ENCODE measurements around the gene TMEM106B. TPM values are rescaled to one million over a fixed set of nuclear protein-coding genes. Genes with fewer than 3 reads are reported as not detected.
A peak's percentile ranks its signal among the peaks of the same experiment; 100 is the strongest.

TMEM106B gene
- total RNA-seq, 2 experiments from 2014 or later: 29.0 to 31.2 TPM

DNA sequence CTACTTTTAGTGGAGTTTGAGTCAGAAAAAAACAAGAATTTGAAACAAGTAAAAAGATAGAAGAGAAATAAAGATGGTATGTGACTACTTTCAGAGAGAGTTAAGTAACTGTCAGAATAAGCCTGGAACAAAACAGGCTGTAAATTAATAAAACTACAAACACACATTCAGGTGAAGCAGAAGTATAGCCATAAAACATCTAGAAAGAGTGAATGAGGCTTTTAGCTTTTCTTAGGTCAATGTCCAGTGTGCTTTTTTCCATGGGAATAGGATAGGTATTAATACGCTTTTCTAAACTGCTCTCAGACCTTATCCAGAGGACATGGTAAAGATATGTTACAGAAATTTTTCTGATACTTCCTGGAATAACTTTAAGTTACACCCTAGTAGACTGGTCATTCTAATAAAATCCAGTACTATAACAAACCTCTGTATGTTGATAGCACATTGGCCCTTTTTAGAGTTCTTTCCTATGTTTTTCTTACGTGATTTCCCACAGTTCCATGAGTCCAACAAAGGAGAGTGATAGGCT is 23.3 kb downstream of the TMEM106B start:
- no peak overlapping the region for H3K27ac Mint-ChIP-seq
- no peaks in the 10 kb centered on the region for H3K9me3 Mint-ChIP-seq
- ChIA-PET POLR2A (no interaction called here), CTCF (no interaction called here)
- H3K4me3 Mint-ChIP-seq: no peak overlapping the region
- no peaks in the 10 kb centered on the region for H3K27me3 Mint-ChIP-seq
- DNase-seq: no peak
- peaks cover 49% of the 10 kb centered on the region for H3K36me3 Mint-ChIP-seq (ENCODE audit: low read depth)
- H3K4me1 Mint-ChIP-seq: no peaks in the 10 kb centered on the region

DNA sequence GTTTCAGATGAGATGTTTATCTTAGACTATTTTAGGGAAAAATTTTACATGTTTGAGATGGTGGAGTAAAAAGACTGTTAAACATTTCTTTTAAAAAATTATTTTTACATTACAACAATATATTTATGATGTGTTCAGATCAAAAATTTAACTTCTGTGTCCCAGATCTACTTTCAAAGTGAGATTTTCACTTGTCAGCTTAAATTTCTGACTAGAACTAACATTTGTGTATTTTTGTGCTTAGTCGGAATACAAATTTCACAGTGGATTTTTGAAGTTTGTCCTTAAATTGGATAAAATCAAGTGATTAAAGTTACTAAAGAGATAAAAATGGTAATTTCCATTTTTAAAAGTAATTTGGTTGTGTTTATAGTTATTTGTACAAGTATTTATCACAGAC is 24.9 kb downstream of the TMEM106B start:
- Mint-ChIP-seq H3K4me3 (no peak overlapping the region), H3K4me1 (no peaks in the 10 kb centered on the region), H3K9me3 (no peaks in the 10 kb centered on the region), H3K27me3 (no peaks in the 10 kb centered on the region), H3K27ac (no peak overlapping the region), H3K36me3 (ENCODE audit: low read depth) (peaks cover 46% of the 10 kb centered on the region)
- no peak for DNase-seq
- ChIA-PET CTCF (no interaction called here), POLR2A (no interaction called here)

GRCh38 chr7:12237007-12237406 is 25.9 kb downstream of the TMEM106B start:
- no peak overlapping the region for H3K27ac Mint-ChIP-seq
- peaks cover 49% of the 10 kb centered on the region for H3K36me3 Mint-ChIP-seq (ENCODE audit: low read depth)
- CTCF ChIA-PET: no interaction called here
- no peak for DNase-seq
- no peaks in the 10 kb centered on the region for H3K4me1 Mint-ChIP-seq
- POLR2A ChIA-PET: no interaction called here
- no peak overlapping the region for H3K4me3 Mint-ChIP-seq
- no peaks in the 10 kb centered on the region for H3K27me3 Mint-ChIP-seq
- no peaks in the 10 kb centered on the region for H3K9me3 Mint-ChIP-seq

- Mint-ChIP-seq H3K4me3 (no peak overlapping the region), H3K9me3 (no peaks in the 10 kb centered on the region), H3K27ac (no peak overlapping the region), H3K36me3 (ENCODE audit: low read depth) (peaks cover 28% of the 10 kb centered on the region), H3K27me3 (no peaks in the 10 kb centered on the region), H3K4me1 (no peaks in the 10 kb centered on the region)
- POLR2A ChIA-PET: interaction anchor here (1.4 kb wide), 1 partner anchor 29 kb away, joined by 3 read pairs; the partner anchor contains the start of gene TMEM106B
- DNase-seq: no peak
- CTCF ChIA-PET: no interaction called here
These were observed 28.7 kb downstream of the TMEM106B start for GRCh38 chr7:12239806-12240205.

DNA sequence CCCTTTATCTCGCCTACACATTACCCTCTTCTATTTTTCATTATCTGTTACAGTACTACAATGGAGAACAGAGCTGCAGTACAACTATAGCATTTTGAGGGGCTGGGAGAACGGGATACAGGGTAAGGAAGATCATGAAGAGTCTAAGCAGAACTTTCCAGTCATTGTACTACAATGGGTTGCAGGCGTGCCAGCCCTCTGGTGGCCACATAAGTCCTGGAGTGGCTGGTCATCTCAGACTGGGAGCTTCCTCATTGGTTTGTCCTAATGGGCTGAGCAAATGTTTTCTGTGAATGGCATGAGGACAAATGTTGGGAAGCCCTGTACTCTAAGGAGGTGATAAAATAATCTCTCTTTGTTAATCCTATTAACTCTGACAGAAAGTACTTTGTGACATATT is 33.0 kb downstream of the TMEM106B start:
- Mint-ChIP-seq H3K27ac (no peak overlapping the region), H3K4me3 (no peak overlapping the region), H3K27me3 (no peaks in the 10 kb centered on the region), H3K9me3 (no peaks in the 10 kb centered on the region), H3K4me1 (no peaks in the 10 kb centered on the region), H3K36me3 (ENCODE audit: low read depth) (peaks cover 11% of the 10 kb centered on the region)
- DNase-seq: no peak
- CTCF ChIA-PET: no interaction called here
- POLR2A ChIA-PET: no interaction called here

DNA sequence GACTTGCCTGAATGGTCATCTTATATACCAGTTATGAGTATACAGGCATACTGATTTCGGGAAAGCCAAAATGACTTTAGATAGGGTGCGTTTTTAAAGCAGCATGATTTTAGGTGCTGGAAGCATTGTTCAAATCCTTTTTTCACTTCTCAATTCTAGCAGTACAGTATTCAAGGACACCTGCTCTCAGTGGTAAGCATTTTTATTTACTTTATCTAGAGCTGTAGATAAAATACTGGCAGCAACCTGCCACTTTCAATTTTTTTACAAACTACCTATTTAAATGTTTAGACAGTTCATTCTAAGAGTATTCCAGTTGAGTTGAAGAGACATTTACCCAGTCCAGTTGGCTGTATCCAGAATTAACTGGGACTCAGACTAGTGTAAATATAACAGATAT is 33.6 kb downstream of the TMEM106B start:
- no peaks in the 10 kb centered on the region for H3K27me3 Mint-ChIP-seq
- no peaks in the 10 kb centered on the region for H3K9me3 Mint-ChIP-seq
- DNase-seq: no peak
- CTCF ChIA-PET: no interaction called here
- no peak overlapping the region for H3K27ac Mint-ChIP-seq
- no peaks in the 10 kb centered on the region for H3K4me1 Mint-ChIP-seq
- no peak overlapping the region for H3K4me3 Mint-ChIP-seq
- peaks cover 6% of the 10 kb centered on the region for H3K36me3 Mint-ChIP-seq (ENCODE audit: low read depth)
- POLR2A ChIA-PET: no interaction called here

DNA sequence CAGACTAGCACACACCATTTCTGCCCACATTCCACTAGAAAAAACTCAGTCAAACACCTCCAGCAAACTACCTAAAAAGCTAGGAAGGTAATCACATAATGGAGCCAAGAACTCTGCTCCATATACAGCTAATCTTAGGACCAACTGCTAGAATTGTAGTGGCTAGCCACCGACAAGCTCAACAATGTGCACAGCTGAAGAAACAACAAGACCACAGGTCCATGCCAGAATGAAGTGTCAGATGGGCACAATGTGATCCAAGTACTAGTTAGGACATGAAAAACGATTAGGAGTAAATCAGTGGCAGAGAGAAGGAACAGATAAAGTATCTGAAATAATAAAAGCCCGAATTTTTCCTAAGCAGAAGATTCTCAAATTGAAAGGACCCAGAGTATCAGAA is 38.6 kb downstream of the TMEM106B start:
- H3K4me1 Mint-ChIP-seq: no peaks in the 10 kb centered on the region
- H3K27ac Mint-ChIP-seq: no peak overlapping the region
- no peak overlapping the region for H3K4me3 Mint-ChIP-seq
- CTCF ChIA-PET: no interaction called here
- peaks cover 13% of the 10 kb centered on the region for H3K9me3 Mint-ChIP-seq
- POLR2A ChIA-PET: no interaction called here
- H3K27me3 Mint-ChIP-seq: peaks cover 11% of the 10 kb centered on the region
- peaks cover 17% of the 10 kb centered on the region for H3K36me3 Mint-ChIP-seq (ENCODE audit: low read depth)
- no peak for DNase-seq

- Mint-ChIP-seq H3K27ac (no peak overlapping the region), H3K36me3 (ENCODE audit: low read depth) (peaks cover 17% of the 10 kb centered on the region), H3K4me3 (no peak overlapping the region), H3K4me1 (no peaks in the 10 kb centered on the region), H3K9me3 (peaks cover 13% of the 10 kb centered on the region), H3K27me3 (peaks cover 11% of the 10 kb centered on the region)
- DNase-seq: no peak
- ChIA-PET CTCF (no interaction called here), POLR2A (no interaction called here)
These were observed 39.1 kb downstream of the TMEM106B start for GRCh38 chr7:12250232-12250631.

DNA sequence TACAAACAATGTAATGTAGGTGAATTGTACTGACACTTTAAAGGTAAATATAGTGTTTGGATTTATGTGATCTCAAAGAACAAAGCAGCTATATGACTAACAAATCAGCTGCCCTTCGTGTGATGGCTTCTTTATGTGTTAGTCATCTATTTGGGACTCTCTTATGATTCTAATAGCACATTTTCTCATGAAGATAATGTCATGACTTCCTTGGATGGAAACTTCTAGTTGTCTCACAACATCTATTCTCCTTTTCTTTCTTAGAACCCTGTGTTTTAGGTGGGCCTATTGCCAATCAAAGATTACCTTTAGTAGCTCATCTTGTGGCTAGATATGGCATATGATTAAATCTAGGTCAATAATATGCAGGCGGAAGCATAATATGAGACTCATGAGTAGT is 45.0 kb downstream of the TMEM106B start:
- Mint-ChIP-seq H3K9me3 (peaks cover 11% of the 10 kb centered on the region), H3K4me1 (peaks cover 6% of the 10 kb centered on the region), H3K36me3 (ENCODE audit: low read depth) (peaks cover 21% of the 10 kb centered on the region), H3K4me3 (no peak overlapping the region), H3K27ac (no peak overlapping the region), H3K27me3 (peaks cover 12% of the 10 kb centered on the region)
- DNase-seq: no peak
- ChIA-PET POLR2A (interaction anchor here (1.3 kb wide), 1 partner anchor 45 kb away, joined by 16 read pairs; the partner anchor contains the start of gene TMEM106B), CTCF (no interaction called here)

- peaks cover 5% of the 10 kb centered on the region for H3K27me3 Mint-ChIP-seq
- peaks cover 8% of the 10 kb centered on the region for H3K36me3 Mint-ChIP-seq (ENCODE audit: low read depth)
- no peak overlapping the region for H3K27ac Mint-ChIP-seq
- DNase-seq: peak; percentile 36
- CTCF ChIA-PET: interaction anchor here (0.6 to 1.7 kb wide), 5 partner anchors 29 to 196 kb away, joined by 3 to 5 read pairs (median 3); partner anchors contain the start of gene TMEM106B
- peaks cover under 1% of the 10 kb centered on the region for H3K9me3 Mint-ChIP-seq
- H3K4me3 Mint-ChIP-seq: no peak overlapping the region
- peaks cover 6% of the 10 kb centered on the region for H3K4me1 Mint-ChIP-seq
- POLR2A ChIA-PET: interaction anchor here (0.8 to 3.0 kb wide), 2 partner anchors 47 to 87 kb away, joined by 3 to 35 read pairs; partner anchors contain the start of gene TMEM106B
These were observed 46.5 kb downstream of the TMEM106B start for GRCh38 chr7:12257582-12257981.

DNA sequence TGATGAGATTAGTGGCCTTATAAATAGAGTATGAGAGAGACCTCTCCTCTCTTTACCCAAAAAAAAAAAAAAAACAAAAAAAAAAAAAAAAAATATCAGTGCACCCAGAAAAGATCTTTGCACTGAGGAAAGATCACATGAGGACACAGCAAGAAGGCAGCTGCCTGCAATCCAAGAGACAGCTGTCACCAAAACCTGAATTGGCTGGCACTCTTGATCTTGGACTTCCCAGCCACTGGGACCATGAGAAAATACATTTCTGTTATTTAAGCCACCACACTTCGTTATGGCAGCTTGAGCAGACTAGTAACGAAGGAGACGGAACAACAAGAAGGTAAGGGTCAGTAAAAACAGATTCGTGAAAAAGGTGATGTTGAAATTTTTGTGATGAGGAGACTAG is 47.0 kb downstream of the TMEM106B start:
- ChIA-PET CTCF (interaction anchor here (0.6 to 1.7 kb wide), 6 partner anchors 29 to 197 kb away, joined by 3 to 5 read pairs (median 3); partner anchors contain the start of gene TMEM106B), POLR2A (interaction anchor here (0.8 to 3.0 kb wide), 2 partner anchors 47 to 88 kb away, joined by 3 to 35 read pairs; partner anchors contain the start of gene TMEM106B)
- no peak overlapping the region for H3K4me3 Mint-ChIP-seq
- H3K9me3 Mint-ChIP-seq: no peaks in the 10 kb centered on the region
- peaks cover 5% of the 10 kb centered on the region for H3K27me3 Mint-ChIP-seq
- no peak for DNase-seq
- H3K4me1 Mint-ChIP-seq: peaks cover 6% of the 10 kb centered on the region
- H3K27ac Mint-ChIP-seq: no peak overlapping the region
- H3K36me3 Mint-ChIP-seq (ENCODE audit: low read depth): peaks cover 8% of the 10 kb centered on the region

DNA sequence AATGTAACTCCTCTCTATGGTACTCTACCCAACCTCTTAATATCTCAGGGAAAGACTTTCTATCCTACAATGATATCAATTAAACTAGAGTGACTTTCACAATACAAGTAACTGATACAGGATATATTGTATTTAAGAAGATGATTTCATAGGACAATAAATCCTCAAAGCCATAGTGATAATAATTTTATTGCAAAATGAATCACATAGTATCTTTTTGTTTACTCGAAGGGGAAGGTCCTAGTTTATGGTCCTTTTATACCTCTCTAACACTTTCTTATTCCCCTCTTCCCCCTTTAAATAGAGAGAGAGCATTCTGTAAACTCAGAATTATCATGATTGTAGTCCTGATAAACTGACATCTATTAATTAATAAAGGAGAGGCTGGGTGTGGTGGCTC is 56.4 kb downstream of the TMEM106B start:
- H3K4me3 Mint-ChIP-seq: no peak overlapping the region
- H3K27ac Mint-ChIP-seq: no peak overlapping the region
- no peaks in the 10 kb centered on the region for H3K9me3 Mint-ChIP-seq
- ChIA-PET POLR2A (no interaction called here), CTCF (no interaction called here)
- no peak for DNase-seq
- peaks cover 2% of the 10 kb centered on the region for H3K27me3 Mint-ChIP-seq
- H3K36me3 Mint-ChIP-seq (ENCODE audit: low read depth): no peaks in the 10 kb centered on the region
- no peaks in the 10 kb centered on the region for H3K4me1 Mint-ChIP-seq

DNA sequence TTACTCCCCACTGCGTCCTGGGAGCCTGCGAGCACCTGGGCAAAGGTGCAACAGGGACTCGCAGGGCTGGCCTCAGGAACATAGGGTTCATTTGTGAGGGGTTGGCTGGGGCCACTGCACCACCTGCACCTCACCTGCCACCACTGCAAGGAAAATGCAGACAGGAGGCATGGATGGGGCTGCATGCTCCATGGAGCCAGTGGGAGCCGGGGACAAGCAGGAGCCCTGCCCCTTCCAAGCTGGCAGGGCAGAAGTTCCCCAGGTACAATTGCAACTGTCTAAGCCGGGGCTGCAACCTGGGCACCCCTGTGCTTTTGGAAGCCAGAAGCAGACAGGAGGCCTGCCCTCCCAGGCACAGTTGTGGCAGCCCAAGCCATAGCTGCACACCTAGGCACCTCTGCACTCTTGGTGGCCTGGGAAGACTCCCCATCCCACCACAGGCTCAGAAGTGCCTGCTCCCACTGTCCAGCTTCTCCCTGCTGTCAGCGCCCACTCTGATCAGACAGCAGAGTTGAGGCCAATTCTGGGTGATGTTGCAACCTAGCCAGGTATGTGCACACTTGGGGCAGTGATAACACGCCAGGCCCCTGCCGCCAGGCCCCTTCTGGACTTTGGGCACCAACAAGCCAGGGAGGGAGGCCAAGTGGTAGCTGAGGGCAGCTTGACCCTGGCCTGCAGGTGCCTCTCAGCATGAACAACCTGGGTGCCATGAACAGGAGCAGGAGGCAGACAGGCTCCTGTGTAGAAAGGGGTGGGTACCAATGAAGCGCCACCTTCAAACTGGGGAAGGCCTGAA is 58.2 kb downstream of the TMEM106B start:
- peaks cover 2% of the 10 kb centered on the region for H3K27me3 Mint-ChIP-seq
- no peaks in the 10 kb centered on the region for H3K4me1 Mint-ChIP-seq
- H3K27ac Mint-ChIP-seq: no peak overlapping the region
- ChIA-PET POLR2A (no interaction called here), CTCF (no interaction called here)
- no peaks in the 10 kb centered on the region for H3K36me3 Mint-ChIP-seq (ENCODE audit: low read depth)
- DNase-seq: no peak
- no peak overlapping the region for H3K4me3 Mint-ChIP-seq
- H3K9me3 Mint-ChIP-seq: no peaks in the 10 kb centered on the region

DNA sequence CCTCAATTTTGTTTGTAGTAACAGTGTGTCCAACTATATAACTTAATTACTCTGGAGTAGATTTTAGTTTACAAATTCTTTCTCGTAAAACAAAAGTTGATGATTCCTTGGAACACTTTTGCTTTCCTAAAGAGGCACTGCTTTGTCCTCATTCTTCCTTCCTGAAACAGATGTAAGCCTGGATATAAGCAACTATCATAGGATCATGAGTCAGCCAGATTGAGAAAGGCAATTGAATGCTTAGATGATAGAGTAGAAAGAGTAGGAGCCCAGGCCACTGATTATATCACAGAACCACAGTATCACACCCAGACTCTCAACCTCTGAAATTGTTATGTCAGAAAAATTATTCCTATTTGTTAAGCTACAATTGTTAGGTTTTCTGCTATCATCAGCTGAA is 69.9 kb downstream of the TMEM106B start:
- Mint-ChIP-seq H3K27ac (no peak overlapping the region), H3K27me3 (peaks cover 1% of the 10 kb centered on the region), H3K4me3 (no peak overlapping the region), H3K4me1 (no peaks in the 10 kb centered on the region), H3K9me3 (no peaks in the 10 kb centered on the region), H3K36me3 (ENCODE audit: low read depth) (no peaks in the 10 kb centered on the region)
- ChIA-PET POLR2A (no interaction called here), CTCF (interaction anchor here (1.6 kb wide), 1 partner anchor 9 kb away, joined by 3 read pairs; no protein-coding TSS in a partner anchor)
- DNase-seq: no peak
